Fibroblast of pulmonary artery (primary cell): ENCODE measurements around the gene NKAIN2.

ENCODE experiments used
- DNase-seq: peaks from one replicate; pipeline ENCODE4 v3.0.0-alpha.2; 2010; ENCODE audit warnings: low read depth
- H3K4me3 ChIP-seq: replicated peaks from 2 replicates; pipeline ENCODE4 v1.5.1; 2011; ENCODE audit warnings: low read depth, mild to moderate bottlenecking, control low read depth, low read length, moderate library complexity
- CTCF ChIP-seq: IDR thresholded peaks from 2 replicates; pipeline ENCODE4 v1.5.1; 2011; ENCODE audit warnings: mild to moderate bottlenecking, control low read depth, low read length, inconsistent platforms; ENCODE audit errors: missing control alignments

The NKAIN2 gene

GRCh38 chr6:124866040-124866439, 1062.4 kb downstream of the NKAIN2 start:
- no peak overlapping the region for H3K4me3 ChIP-seq
- no peak for TF ChIP-seq CTCF
- no peak for DNase-seq

GRCh38 chr6:124867121-124867520, 1063.5 kb downstream of the NKAIN2 start:
- H3K4me3 ChIP-seq, result no peak overlapping the region
- DNase-seq, result no peak
- no peak for TF ChIP-seq CTCF

- no peak for DNase-seq
- TF ChIP-seq CTCF, result no peak
Observed at GRCh38 chr6:124868481-124868880, 1064.8 kb downstream of the NKAIN2 start.

GRCh38 chr6:124869416-124869815, 1065.8 kb downstream of the NKAIN2 start:
- TF ChIP-seq CTCF, result no peak
- no peak overlapping the region for H3K4me3 ChIP-seq
- peak; percentile 34 for DNase-seq

More at GRCh38 chr6:124868481-124868880, 1064.8 kb downstream of the NKAIN2 start:
- H3K4me3 ChIP-seq, result no peak overlapping the region

- peak; percentile 75 for DNase-seq
- H3K4me3 ChIP-seq, result no peak overlapping the region
- peak; percentile 80 for TF ChIP-seq CTCF
Observed at GRCh38 chr6:124870611-124871459, 1067.2 kb downstream of the NKAIN2 start.

- no peak for DNase-seq
- no peak for TF ChIP-seq CTCF
- H3K4me3 ChIP-seq, result no peak overlapping the region
Observed at GRCh38 chr6:124872361-124873065, 1068.8 kb downstream of the NKAIN2 start.
